ENCODE data around the gene SDC1.
"Not testable (repeated sequence)": the region's sequence is repeated elsewhere in the genome, so short reads cannot be mapped to it uniquely, and the experiment has no call there.

SDC1 gene, protein sequence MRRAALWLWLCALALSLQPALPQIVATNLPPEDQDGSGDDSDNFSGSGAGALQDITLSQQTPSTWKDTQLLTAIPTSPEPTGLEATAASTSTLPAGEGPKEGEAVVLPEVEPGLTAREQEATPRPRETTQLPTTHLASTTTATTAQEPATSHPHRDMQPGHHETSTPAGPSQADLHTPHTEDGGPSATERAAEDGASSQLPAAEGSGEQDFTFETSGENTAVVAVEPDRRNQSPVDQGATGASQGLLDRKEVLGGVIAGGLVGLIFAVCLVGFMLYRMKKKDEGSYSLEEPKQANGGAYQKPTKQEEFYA

DNA sequence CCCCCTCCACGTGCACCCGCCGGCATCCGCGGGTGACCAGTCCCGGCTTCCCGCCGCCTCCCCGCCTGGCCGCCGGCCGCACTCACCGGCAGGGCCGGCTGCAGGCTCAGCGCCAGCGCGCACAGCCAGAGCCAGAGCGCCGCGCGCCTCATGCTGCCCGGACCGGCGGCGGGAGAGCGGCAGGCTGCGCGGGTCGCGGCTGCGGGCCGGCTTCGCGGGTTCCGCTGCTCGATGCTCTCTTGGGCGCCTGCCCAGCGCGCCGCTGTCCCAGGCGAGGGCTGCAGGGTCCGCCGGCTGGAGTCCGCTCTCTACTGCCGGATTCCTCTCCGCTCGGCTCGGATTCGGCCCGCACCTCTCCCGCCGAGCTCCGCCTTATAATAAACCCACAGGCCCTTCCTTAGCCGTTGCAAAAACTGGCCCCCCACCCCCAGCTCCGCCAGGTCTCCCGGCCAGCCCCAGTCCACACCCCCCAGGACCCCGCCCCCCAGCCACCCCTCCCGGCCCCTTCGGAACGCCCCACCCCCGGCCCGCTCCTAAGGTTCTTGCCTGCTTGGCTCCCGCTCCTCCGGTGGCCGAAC is at the start of gene SDC1:
TSS of gene SDC1 (minus strand) at position 415 of the 578 bp plus-strand sequence. CDS start at position 152, 263 bp downstream.
- DNase-seq (ENCODE audit: extremely low read depth in 1 of 2, low read depth in 1 of 2): no peak

DNA sequence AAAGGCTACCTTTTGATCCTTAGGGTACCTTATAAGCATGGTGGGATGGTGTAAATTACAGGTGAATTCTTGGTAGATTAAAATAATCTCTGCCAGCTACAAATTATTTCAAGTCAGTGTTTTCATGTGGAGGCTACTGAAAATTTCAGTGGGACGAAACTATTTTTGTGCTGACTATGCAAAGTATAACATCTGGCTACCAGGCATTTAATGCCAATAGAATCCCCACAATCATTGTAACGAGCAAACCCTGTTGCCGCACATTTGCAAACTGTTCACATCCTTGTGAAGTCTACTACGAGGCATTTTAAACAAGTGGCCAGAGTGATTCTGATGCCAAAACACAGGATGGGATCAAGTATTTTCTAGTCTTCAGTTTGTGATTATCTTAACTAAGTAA is 48.1 kb upstream of the SDC1 start:
- no peak for DNase-seq (ENCODE audit: extremely low read depth in 1 of 2, low read depth in 1 of 2)

DNA sequence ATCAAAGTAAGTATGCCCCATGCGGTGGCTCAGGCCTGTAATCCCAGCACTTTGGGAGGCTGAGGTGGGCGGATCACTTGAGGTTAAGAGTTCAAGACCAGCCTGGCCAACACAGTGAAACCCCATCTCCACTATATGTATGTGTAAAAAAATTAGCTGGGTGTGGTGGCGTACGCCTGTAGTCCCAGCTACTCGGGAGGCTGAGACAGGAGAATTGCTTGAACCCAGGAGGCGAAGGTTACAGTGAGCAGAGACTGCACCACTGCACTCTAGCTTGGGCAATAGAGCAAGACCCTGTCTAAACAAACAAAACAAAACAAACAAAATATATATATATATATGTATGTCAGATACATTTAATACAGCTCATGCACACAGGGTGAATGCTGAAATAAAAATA is 43.4 kb upstream of the SDC1 start:
- not testable (repeated sequence) for DNase-seq (ENCODE audit: extremely low read depth in 1 of 2, low read depth in 1 of 2)

DNA sequence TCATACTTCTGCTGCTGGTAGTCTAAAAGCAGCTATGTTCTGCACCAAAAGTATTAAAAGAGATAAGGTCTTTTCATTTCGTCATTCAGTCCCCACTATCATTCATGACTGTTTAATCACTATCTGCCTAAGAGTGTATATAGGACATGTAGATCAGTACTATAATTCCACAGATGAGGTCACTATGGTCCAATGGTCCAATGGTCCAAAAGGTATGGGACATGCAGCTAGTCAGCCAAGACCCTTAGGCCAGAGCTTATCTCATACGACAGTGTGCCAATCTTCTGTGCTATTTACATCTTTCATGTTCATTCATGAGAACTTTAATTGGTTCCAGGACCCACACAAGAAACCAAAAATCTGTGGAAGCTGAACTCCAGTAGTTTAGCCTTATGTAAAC is 42.6 kb upstream of the SDC1 start:
- no peak for DNase-seq (ENCODE audit: extremely low read depth in 1 of 2, low read depth in 1 of 2)

DNA sequence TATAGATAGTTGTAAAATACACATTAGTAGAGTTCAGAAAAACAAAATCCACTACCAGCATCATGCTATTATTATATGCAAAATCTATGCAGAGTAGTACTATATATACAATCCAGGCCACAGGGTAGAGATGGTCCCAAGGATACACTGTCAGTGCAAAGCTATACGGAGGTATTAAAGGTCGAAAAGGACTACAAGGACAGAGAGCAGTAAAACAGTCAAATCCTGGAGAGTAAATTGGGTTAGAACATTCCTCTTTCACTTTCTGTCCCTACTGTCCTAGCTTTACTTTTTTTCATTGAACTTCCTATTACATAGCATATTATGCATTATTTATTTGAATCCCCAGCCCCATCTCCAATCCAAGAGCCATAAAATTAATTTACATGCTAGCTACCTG is 39.7 kb upstream of the SDC1 start:
- DNase-seq (ENCODE audit: extremely low read depth in 1 of 2, low read depth in 1 of 2): no peak

DNA sequence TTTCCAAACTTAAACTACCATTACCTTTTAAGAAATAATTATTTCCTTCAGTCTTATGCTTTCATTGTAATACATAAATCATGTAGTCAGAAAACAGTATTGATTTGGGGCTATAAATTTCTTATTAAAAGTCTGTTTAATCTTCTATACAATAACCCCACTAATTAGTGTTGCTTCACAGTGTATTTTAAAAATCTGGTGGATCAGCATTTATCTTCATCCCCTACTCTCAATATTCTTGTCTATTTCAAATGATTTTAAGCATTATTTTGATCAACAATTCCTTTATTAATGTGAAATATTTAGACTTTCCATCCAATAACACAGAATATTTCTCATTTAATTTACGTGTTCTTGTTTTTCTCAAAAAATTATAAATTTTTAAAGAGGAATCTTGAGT is 32.5 kb upstream of the SDC1 start:
- no peak for DNase-seq (ENCODE audit: extremely low read depth in 1 of 2, low read depth in 1 of 2)

DNA sequence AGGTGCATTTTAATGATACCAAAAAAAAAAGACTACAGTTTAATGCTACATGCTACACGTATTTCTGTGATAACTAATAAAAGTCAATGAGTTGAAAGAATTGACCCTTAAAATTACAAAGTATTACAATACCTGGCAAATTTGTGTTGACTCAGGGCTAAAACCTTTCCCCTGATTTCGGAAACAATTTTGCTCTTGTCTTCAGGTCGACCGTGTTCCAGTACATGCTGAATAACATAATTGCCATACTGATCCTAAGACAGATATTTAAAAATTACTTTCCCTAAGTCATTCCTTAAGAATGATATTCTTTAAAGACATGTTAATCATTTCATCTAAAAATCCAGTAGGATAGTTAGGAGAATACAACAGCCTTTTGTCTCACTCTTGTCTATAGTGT is 29.8 kb upstream of the SDC1 start:
- no peak for DNase-seq (ENCODE audit: extremely low read depth in 1 of 2, low read depth in 1 of 2)

DNA sequence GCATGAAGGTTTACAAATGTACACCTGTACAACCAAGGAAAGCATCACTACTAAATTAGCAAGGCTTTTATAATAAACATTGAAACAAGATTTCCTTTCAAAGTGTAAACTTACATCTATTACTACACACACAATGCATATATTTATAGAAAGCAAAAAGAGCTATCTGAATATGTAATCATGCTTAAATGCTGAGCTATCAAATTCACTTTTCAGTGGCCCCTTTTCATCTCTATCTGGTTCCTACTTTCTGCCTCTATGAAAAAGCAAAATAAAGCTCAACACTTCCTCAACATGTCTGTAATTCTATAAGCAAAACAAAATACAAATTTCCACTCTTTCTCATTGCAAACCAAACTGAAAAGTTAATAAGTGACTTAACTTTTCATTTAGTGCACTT is 25.5 kb upstream of the SDC1 start:
- no peak for DNase-seq (ENCODE audit: extremely low read depth in 1 of 2, low read depth in 1 of 2)

DNA sequence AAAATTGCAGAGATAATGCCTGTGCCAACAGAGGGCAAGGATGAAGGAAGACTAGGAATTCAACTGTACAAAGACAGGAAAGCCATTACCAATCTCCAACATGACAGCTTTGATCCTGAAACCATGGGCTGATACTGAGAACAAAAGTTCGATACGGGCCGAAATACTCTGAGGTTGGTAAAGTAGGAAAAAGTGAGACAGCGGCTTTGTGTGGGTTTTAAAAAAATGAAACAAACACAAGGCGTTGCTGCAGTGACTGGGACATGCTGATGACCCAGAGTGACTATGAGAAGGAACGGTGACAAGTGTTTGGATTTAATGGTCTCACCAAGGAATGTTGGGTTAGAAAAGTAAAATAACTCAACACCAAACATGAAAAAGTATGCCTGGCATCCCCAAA is 24.2 kb upstream of the SDC1 start:
- no peak for DNase-seq (ENCODE audit: extremely low read depth in 1 of 2, low read depth in 1 of 2)

DNA sequence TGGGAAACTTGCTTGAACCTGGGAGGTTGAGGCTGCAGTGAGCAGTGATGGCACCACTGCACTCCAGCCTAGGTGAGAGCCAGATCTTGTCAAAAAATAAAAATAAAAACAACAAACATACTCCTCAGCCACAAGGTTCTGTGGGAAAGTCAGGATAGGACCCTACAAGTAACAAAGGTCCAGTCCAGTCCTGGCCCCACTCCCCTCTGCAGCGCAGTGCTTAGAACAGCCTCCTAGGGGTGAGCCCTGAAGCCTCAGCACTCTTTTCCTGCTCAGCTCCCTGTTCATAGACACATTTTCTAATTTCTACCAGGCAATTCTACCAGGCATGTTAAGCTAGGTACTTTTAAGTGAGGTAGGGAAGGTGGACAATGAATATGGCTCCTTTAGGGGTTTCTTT is 22.2 kb upstream of the SDC1 start:
- no peak for DNase-seq (ENCODE audit: extremely low read depth in 1 of 2, low read depth in 1 of 2)

DNA sequence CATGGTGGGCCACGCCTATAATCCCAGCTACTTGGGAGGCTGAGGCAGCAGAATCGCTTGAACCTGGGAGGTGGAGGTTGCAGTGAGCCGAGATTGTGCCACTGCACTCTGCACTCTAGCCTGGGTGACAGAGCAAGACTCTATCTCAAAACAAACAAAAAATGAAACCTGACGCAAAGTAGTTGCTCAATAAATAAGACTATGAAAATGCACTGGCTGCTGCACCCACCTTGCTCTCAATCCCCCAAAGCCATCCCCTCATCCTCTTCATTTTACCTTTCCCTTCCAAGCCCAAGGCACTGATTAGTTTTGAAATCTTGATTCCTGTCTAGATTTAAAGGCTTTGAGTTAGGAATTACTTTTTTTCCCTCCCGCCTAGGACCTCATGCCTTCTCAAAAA is 18.7 kb upstream of the SDC1 start:
- not testable (repeated sequence) for DNase-seq (ENCODE audit: extremely low read depth in 1 of 2, low read depth in 1 of 2)

DNA sequence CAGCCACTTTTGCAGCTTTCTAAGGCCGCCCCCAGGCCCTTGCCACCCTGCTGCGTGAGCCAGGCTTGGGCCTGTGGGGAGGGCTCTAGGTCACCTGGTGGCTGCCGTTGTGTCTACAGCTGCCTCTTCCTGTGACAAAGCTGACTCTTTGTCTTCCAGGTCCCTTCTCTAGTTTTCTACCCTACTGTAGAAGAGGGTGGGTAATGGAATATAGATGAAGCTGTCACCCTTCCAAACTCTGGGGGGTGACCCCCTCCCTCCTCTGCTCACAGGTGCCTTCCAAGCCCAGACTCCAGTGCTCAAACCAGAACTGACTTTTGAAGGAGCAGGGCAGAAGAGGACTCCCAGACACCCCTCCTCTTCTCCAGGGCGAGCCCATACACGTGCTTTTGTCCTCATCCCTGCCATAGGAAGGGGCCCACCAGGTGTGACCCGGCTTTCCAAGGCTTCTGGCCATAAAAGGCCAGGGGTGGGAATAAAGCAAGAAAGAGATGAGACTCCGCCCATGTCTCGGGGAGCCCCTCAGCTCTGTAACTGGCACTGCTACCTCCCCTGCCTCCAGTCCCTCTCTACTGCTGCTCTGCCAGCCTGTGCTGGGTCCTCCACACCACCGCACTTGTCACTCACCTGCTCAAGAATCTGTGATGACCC is 17.9 kb upstream of the SDC1 start:
- DNase-seq (ENCODE audit: extremely low read depth in 1 of 2, low read depth in 1 of 2): no peak

DNA sequence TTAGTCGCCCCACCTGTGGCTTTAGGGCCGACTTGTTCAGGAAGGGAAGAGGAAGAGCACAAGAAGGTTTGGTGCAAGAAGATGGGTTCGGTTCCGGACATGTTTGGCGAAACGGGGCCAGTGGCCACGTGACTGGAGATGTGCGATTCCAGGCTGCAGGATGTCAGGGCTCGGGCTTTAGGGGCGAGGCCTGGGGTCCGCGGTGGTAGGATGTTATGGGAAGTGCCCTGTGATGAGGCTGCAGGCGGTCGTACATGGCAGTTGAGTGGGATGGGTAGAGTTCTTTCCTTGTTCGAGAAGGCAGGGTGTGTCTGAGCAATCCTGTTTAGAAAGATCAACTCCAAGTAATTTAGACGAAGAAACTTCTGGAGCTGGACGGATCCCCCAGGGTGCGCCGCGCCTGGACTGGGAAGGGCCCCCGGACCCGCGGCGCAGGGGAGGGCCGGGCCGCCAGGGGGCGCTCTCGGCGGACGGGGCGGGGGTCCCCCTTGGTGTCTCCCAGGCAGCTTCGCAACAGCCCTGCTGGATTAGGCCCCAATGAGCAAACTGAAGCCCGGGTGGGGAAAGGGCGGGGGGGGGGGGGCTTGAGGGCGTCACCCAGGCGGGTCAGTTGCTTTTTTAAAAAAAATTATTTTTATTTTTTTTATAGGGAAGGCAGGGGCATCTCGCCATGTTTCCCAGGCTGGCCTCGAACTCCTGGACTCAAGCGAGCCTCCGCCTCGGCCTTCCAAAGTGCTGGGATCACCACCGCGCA is 17.2 kb upstream of the SDC1 start:
- no peak for DNase-seq (ENCODE audit: extremely low read depth in 1 of 2, low read depth in 1 of 2)

DNA sequence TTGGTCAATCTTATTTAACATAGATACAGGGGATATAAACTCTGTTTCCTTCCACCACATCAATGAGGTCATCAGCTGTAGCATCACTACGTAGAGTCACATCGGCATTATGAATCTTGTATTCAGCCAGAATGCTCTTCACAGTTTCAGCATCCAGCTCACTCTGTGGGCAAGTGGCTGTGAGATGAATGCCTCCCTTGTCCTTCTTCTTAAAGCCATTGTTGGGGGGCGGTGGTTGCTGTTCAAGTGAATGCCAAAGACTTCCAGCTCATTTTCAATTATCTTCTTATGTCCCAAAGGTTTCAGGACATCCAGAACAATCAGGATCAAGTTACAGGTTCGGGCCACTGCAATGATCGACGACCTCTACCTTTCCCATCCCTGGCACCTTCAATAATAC is 15.4 kb upstream of the SDC1 start:
- DNase-seq (ENCODE audit: extremely low read depth in 1 of 2, low read depth in 1 of 2): not testable (repeated sequence)

DNA sequence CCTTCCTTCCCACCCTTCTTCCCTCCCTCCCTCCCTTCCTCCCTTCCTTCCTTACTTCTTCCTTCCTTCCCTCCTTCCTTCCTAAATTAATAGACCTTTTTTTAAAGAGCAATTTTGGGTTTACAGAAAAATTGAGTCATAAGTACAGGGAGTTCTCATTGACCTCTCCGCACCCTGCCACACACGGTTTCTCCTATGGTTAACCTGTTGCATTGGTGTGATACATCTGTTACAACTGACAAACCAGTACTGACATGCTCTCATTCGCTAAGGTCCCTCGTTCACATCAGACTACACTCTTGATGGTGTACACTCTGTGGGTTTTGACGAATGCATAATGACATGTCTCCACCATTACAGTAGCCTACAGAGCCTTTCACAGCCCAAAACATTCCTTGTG is 11.6 kb upstream of the SDC1 start:
- no peak for DNase-seq (ENCODE audit: extremely low read depth in 1 of 2, low read depth in 1 of 2)

DNA sequence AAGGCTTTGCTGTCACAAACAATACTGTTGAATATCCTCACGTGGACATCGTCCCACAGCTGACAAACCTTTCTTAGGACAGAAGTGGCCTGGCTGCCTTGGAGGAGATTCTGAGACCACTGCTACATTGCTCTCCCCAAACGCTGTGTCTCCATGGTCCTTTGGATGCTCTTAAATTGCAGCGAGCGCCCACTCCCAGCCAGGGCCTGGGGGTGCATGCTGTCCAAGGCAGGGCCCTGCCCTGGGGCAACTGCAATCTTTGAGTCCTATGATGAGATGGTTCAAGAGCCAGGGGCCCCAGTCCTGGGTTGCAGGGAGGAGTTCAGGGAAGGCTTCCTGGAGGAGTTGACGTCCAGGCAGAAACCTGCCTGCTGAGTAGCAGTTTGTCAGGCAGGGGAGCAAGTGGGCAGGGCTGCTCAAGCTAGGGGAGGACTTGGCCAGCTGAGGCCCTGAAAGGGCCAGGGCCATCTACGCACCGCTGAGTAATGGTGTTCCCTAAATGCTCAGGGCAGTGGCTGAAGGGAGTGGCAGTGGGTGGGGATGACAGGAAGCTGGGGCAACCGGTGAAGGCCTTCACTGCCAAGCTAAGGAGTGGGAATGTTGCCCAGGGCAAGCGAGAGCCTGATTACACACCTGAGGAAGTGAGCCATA is 10.8 kb upstream of the SDC1 start:
- no peak for DNase-seq (ENCODE audit: extremely low read depth in 1 of 2, low read depth in 1 of 2)

DNA sequence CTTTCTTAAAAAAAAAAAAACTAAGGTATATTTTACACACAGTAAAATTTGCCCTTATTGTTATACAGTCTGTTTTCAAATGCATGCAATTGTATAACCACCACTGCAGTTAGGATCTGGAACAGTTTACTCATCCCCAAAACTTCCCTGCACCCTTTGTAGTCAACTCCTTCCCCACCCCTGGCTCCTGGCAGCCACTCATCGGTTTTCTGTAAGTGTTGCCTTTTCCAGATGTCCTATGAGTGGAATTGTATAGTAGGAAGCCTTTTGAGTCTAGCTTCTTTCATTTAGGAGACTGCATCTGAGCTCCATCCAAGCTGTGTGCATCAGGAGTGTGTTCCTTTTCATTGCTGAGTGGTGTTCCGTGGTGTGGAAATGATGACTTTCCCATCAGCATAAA is 9.7 kb upstream of the SDC1 start:
- DNase-seq (ENCODE audit: extremely low read depth in 1 of 2, low read depth in 1 of 2): not testable (repeated sequence)

DNA sequence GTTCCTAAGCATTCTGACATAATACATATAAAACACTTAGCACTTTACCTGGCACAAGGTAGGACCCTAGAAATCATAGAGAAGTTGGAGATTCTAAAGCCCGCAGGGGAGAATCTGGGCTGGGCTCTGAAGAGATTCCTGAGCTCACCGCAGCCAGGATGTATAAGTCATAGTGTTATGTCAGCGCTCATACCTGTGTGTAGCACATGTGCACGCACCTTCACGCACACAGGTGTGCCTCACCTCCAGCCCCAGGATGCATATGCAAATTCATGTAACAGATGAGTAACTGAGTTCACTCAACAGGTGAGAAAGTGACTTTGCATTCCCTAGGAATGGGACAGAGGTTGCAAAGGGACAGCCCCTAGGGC is 7.9 kb upstream of the SDC1 start:
- no peak for DNase-seq (ENCODE audit: extremely low read depth in 1 of 2, low read depth in 1 of 2)

DNA sequence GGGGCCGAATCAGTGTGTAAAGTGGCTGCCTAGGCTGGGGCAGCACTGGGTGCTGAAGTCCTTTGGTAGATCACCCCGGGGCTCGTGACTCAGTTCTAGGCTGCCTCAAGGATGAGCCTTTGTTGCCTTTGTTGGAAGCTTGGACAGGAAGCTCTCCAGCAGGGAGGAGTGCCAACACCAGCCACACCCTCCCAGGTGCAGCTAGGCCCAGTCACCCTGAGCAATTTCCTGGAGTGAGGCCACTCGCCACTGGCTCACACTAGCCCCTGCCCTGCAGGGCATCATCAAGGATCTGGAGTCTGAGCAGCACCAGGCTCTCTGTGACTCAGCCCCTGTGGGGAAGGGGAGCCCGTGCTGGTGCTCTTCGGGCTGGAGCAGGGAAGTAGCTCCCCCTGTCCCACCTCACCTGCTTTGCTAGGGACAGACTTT is 6.7 kb upstream of the SDC1 start:
- no peak for DNase-seq (ENCODE audit: extremely low read depth in 1 of 2, low read depth in 1 of 2)

DNA sequence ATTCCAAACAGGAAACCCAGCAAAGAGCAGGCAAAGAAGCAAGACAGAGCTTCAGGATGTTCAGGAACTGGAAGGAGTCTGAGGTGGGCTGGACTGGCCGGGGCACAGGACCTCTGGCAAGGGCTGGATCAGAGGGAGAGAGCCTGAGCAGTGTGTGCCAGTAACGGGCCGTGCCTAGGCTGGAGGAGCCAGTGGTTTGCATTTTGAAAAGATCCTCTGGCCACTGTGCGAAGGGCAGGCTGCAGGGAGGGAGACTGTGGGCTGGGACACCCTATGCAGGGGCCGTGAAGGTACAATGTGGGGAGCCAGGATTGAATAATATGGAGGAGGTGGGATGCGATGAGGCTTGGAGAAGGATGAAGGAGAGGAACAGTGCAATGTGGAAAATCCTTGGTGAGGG is 6.2 kb upstream of the SDC1 start:
- DNase-seq (ENCODE audit: extremely low read depth in 1 of 2, low read depth in 1 of 2): no peak

DNA sequence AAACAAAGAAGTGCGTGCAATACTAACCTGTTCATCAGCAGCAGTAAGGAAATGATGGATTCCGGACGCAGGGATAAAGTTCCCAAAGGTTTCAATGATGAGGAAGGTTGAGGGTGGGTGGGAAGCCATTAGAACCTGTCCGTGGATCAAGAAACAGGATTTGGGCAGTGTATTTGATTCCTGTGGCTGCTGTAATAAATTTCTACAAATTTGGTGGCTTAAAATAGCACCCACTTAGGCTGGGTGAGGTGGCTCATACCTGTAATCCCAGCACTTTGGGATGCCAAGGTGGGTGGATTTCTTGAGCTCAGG is 5.1 kb upstream of the SDC1 start:
- DNase-seq (ENCODE audit: extremely low read depth in 1 of 2, low read depth in 1 of 2): no peak
